Endothelial cell of umbilical vein (primary cell): ENCODE results near the gene GALNT2. TPM values are rescaled to one million over a fixed set of nuclear protein-coding genes. Genes with fewer than 3 reads are reported as not detected.

Experiments
- BruUV-seq: library from RNA; stranded (reverse); fragments of 400-500 nt; replicated peaks from 2 replicates; lab custom pipeline; 2021; lab: Mats Ljungman, UMichigan
- CTCF ChIA-PET: fragments of 300-600, 350-600 bp; sonication (Branson Sonifier 250); formaldehyde crosslinking; loops from one replicate; lab custom pipeline; 2021; ENCODE audit warnings: antibody characterized with exemption, inconsistent platforms; lab: Charles Lee
- POLR2A ChIA-PET: fragments of 300-600, 350-600 bp; sonication (Branson Sonifier 250); formaldehyde crosslinking; loops from one replicate; lab custom pipeline; 2021; ENCODE audit warnings: antibody characterized with exemption, inconsistent platforms; lab: Charles Lee
- DNase-seq: peaks from one replicate; pipeline ENCODE4 v3.0.0-alpha.2; 2011; ENCODE audit warnings: low read depth, low spot score
- FAIRE-seq: peaks from 2 replicates; lab custom pipeline; 2011; peaks lifted over from hg19 to GRCh38; lab: Jason Lieb, UNC
- H2AFZ ChIP-seq: 2 replicates; pipeline ENCODE4 v1.6.0; 2012; ENCODE audit warnings: low read depth, low read length, control low read depth, inconsistent platforms
- H3K27ac ChIP-seq: 2 replicates; pipeline ENCODE4 v1.5.1; 2011; ENCODE audit warnings: low read depth, mild to moderate bottlenecking, control low read depth, low read length, moderate library complexity; ENCODE audit not compliant: insufficient read depth
- H3K27me3 ChIP-seq, 2 experiments: 2 replicates each; pipeline versions ENCODE4 v1.6.0 to v1.6.1; 2011; ENCODE audit warnings: low read length in 2 of 2, mixed read lengths in 1 of 2; ENCODE audit not compliant: control insufficient read depth in 2 of 2, insufficient read depth in 2 of 2
- H3K36me3 ChIP-seq, 2 experiments: 2 replicates in 1 of 2; 3 replicates in 1 of 2; pipeline ENCODE4 v1.5.1; 2011; ENCODE audit warnings: low read length in 2 of 2, mild to moderate bottlenecking in 1 of 2, moderate library complexity in 1 of 2; ENCODE audit not compliant: control insufficient read depth in 2 of 2, insufficient read depth in 2 of 2; ENCODE audit errors: extremely low read depth in 1 of 2
- H3K4me1 ChIP-seq: 3 replicates; pipeline ENCODE4 v1.5.1; 2011; ENCODE audit warnings: mild to moderate bottlenecking, low read length; ENCODE audit not compliant: control insufficient read depth, insufficient read depth; ENCODE audit errors: extremely low read depth
- H3K4me2 ChIP-seq: 2 replicates; pipeline ENCODE4 v1.6.1; 2011; ENCODE audit warnings: low read length, control low read depth, mixed read lengths; ENCODE audit not compliant: insufficient read depth
- H3K4me3 ChIP-seq, 3 experiments: fragments of 200-600 bp in 1 of 3; sonication (generic), shearing (Covaris generic) in 1 of 3; replicated peaks in 1 of 3; 2 replicates each; pipeline ENCODE4 v1.5.1; 2011 to 2016; ENCODE audit warnings: control low read depth in 3 of 3, low read length in 3 of 3, mild to moderate bottlenecking in 2 of 3, inconsistent platforms in 1 of 3, low read depth in 1 of 3, moderate library complexity in 1 of 3; ENCODE audit not compliant: insufficient read depth in 1 of 3
- H3K79me2 ChIP-seq: 2 replicates; pipeline ENCODE4 v1.6.0; 2012; ENCODE audit warnings: low read length, inconsistent platforms; ENCODE audit not compliant: control insufficient read depth, insufficient read depth
- H3K9ac ChIP-seq: replicated peaks from 2 replicates; pipeline ENCODE3; 2011; ENCODE audit warnings: low read length, control low read depth; ENCODE audit not compliant: insufficient read depth; ENCODE audit errors: extremely low read depth
- H3K9me1 ChIP-seq: replicated peaks from 3 replicates; pipeline ENCODE4 v1.6.0; 2011; ENCODE audit warnings: mild to moderate bottlenecking, low read length; ENCODE audit not compliant: control insufficient read depth, insufficient read depth; ENCODE audit errors: extremely low read depth
- H3K9me3 ChIP-seq: replicated peaks from 2 replicates; pipeline ENCODE4 v1.5.1; 2012; ENCODE audit warnings: low read length, inconsistent platforms; ENCODE audit not compliant: control insufficient read depth, insufficient read depth
- H4K20me1 ChIP-seq: replicated peaks from 2 replicates; pipeline ENCODE3; 2011; ENCODE audit warnings: mild to moderate bottlenecking, low read length; ENCODE audit not compliant: control insufficient read depth, insufficient read depth; ENCODE audit errors: extremely low read depth
- EZH2 ChIP-seq: IDR thresholded peaks from 2 replicates; pipeline ENCODE4 v1.6.1; 2012; ENCODE audit warnings: borderline replicate concordance, low read depth, mild to moderate bottlenecking, moderate library complexity, low read length, inconsistent platforms; ENCODE audit not compliant: severe bottlenecking
- FOS ChIP-seq: IDR thresholded peaks from 2 replicates; pipeline ENCODE4 v1.6.1; 2011; ENCODE audit warnings: mild to moderate bottlenecking, low read length, moderate library complexity, borderline replicate concordance; ENCODE audit not compliant: insufficient read depth
- GATA2 ChIP-seq: IDR thresholded peaks from 2 replicates; pipeline ENCODE4 v1.7.0; 2011; ENCODE audit warnings: low read depth, mild to moderate bottlenecking, moderate library complexity, mixed read lengths, low read length; ENCODE audit not compliant: insufficient read length, insufficient read depth
- JUN ChIP-seq: IDR thresholded peaks from 2 replicates; pipeline ENCODE4 v1.6.1; 2011; ENCODE audit warnings: borderline replicate concordance, low read depth; ENCODE audit not compliant: insufficient read length, insufficient read depth
- MAX ChIP-seq: IDR thresholded peaks from 2 replicates; pipeline ENCODE4 v1.6.1; 2011; ENCODE audit not compliant: insufficient read depth, insufficient read length
- MYC ChIP-seq: IDR thresholded peaks from one replicate; pipeline ENCODE4 v1.6.1; 2011; ENCODE audit warnings: mild to moderate bottlenecking, low read depth, low read length
- POLR2A ChIP-seq: IDR thresholded peaks from 2 replicates; pipeline ENCODE4 v1.6.1; 2012; ENCODE audit warnings: low read depth, mild to moderate bottlenecking, control low read depth, low read length
- POLR2AphosphoS5 ChIP-seq: IDR thresholded peaks from 2 replicates; pipeline ENCODE4 v1.6.1; 2012; ENCODE audit warnings: low read depth, mild to moderate bottlenecking, control low read depth, low read length, moderate library complexity; ENCODE audit not compliant: insufficient read depth
- dilution Hi-C: fragments of 300-500 bp; cut with MboI; formaldehyde crosslinking; loops from one replicate; pipeline ENCODE4 v1.15.0; 2019; ENCODE audit warnings: low sequenced_read_pairs; ENCODE audit not compliant: extremely low pct_ligation_motif_present
- intact Hi-C: fragments of 100-400 bp; cut with micrococcal nuclease; formaldehyde crosslinking; loops from one replicate; pipeline ENCODE4 v1.10.0; 2022
- polyA plus RNA-seq, 4 experiments: library from polyadenylated mRNA; depleted of rRNA in 3 of 4; stranded (reverse) in 3 of 4; unstranded in 1 of 4; fragments of >200 nt; gene quantifications; 2 replicates each; pipeline versions ENCODE4 v1.2.1 to v1.2.3, GENCODE V29; 2011 to 2012; ENCODE audit warnings: missing spikeins in 1 of 4
- total RNA-seq: library from RNA; stranded (reverse); gene quantifications from 2 replicates; pipeline ENCODE4 v1.2.3, GENCODE V29; 2021
- TF ChIP-seq, protein P1 (sequence below), 2 donors: IDR thresholded peaks; 1 replicate in 1 of 2; 2 replicates in 1 of 2; pipeline ENCODE4 v1.5.1; 2011; ENCODE audit warnings: low read length in 2 of 2, mild to moderate bottlenecking in 2 of 2, moderate library complexity in 2 of 2, control low read depth in 1 of 2, inconsistent platforms in 1 of 2, low read depth in 1 of 2; ENCODE audit not compliant: insufficient read depth in 1 of 2; ENCODE audit errors: extremely low read depth in 1 of 2

GALNT2 gene
- total and polyA plus RNA-seq, 2 donors (not counting 3 experiments of a cell fraction or from before 2014, with no cell fraction given) = 56.3 to 77.5 TPM

GRCh38 chr1:230230273-230230672 is 163.2 kb downstream of the GALNT2 start:
- ChIA-PET POLR2A (no interaction called here), CTCF (no interaction called here)
- H3K4me3 ChIP-seq = no peak overlapping the region
- intact Hi-C loops = no loop called here
- H3K9ac ChIP-seq = no peak overlapping the region
- no peaks in the 10 kb centered on the region for H3K79me2 ChIP-seq
- no peaks in the 10 kb centered on the region for H3K36me3 ChIP-seq
- no peaks in the 10 kb centered on the region for H3K9me1 ChIP-seq
- TF ChIP-seq POLR2AphosphoS5 (no peak), POLR2A (no peak)
- TF ChIP-seq, protein P1, sequence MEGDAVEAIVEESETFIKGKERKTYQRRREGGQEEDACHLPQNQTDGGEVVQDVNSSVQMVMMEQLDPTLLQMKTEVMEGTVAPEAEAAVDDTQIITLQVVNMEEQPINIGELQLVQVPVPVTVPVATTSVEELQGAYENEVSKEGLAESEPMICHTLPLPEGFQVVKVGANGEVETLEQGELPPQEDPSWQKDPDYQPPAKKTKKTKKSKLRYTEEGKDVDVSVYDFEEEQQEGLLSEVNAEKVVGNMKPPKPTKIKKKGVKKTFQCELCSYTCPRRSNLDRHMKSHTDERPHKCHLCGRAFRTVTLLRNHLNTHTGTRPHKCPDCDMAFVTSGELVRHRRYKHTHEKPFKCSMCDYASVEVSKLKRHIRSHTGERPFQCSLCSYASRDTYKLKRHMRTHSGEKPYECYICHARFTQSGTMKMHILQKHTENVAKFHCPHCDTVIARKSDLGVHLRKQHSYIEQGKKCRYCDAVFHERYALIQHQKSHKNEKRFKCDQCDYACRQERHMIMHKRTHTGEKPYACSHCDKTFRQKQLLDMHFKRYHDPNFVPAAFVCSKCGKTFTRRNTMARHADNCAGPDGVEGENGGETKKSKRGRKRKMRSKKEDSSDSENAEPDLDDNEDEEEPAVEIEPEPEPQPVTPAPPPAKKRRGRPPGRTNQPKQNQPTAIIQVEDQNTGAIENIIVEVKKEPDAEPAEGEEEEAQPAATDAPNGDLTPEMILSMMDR (IDR thresholded peaks at IDR 0.05; ENCODE audit: extremely low read depth in 1 of 2, insufficient read depth in 1 of 2, low read depth in 1 of 2, low read length in 2 of 2) = no peak
- no peak overlapping the region for H2AFZ ChIP-seq
- FAIRE-seq = no peak
- H3K9me3 ChIP-seq = no peaks in the 10 kb centered on the region
- H4K20me1 ChIP-seq = no peaks in the 10 kb centered on the region
- H3K27me3 ChIP-seq = no peaks in the 10 kb centered on the region
- dilution Hi-C loops = no loop called here
- no peak overlapping the region for H3K27ac ChIP-seq
- DNase-seq = no peak
- no peaks in the 10 kb centered on the region for H3K4me1 ChIP-seq
- H3K4me2 ChIP-seq = no peak overlapping the region
- no TSS peak for BruUV-seq

DNA sequence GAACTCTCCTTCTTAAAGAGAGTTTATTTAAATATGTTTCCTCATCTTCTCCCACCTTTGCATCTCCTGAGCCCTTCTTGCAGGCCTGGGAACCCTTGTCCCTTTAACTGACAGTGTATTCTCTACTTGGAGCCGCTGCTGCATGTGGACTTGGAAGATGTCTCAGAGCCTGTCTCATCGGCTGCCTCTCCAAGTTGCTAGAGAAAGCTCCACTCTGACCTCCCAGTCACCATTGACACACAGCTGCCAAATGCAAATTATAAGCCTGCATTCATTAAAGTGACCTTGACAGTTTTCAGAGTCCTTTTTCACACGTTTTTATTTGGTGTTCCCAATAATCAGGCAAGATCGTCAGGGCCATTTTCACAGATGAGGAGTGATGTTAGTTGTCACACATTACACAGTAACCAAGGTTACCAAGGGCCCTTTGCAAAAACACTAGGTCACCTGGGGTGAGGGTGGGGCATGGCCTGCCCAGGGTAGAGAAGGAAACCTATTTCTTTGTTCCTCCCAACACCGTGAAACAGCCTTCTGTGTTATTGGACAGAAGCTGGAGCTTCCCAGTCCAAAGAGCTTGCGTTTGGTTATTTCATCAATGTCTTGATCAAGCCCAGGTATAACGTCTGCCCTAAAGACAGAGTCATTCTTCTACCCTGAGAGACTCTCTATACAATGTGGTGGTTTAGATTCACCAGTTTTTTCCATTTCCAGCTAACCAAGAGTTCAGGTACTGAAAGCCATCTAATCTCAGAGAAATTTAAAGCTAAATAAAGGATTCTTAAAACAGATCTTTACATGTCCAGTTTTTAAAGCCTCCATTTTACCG is 164.1 kb downstream of the GALNT2 start:
- DNase-seq (no peak), FAIRE-seq (no peak)
- Histone ChIP-seq H3K79me2 (no peaks in the 10 kb centered on the region), H3K4me2 (no peak overlapping the region), H2AFZ (no peak overlapping the region), H3K36me3 (no peaks in the 10 kb centered on the region), H3K4me1 (no peaks in the 10 kb centered on the region), H3K4me3 (no peak overlapping the region), H3K27ac (no peak overlapping the region), H3K9ac (no peak overlapping the region), H3K27me3 (no peaks in the 10 kb centered on the region), H3K9me1 (no peaks in the 10 kb centered on the region), H3K9me3 (no peaks in the 10 kb centered on the region), H4K20me1 (no peaks in the 10 kb centered on the region)
- POLR2A ChIA-PET = no interaction called here
- no TSS peak for BruUV-seq
- intact Hi-C loops (no loop called here), dilution Hi-C loops (no loop called here)
- TF ChIP-seq FOS (no peak), MAX (no peak), JUN (no peak), POLR2AphosphoS5 (no peak), MYC (no peak), POLR2A (no peak), GATA2 (no peak), EZH2 (no peak)
- TF ChIP-seq, protein P1 (IDR thresholded peaks at IDR 0.05; ENCODE audit: extremely low read depth in 1 of 2, insufficient read depth in 1 of 2, low read depth in 1 of 2, low read length in 2 of 2) = no peak
- CTCF ChIA-PET = interaction anchor here (1.3 to 2.9 kb wide), 2 partner anchors 8 to 16 kb away, joined by 4 to 8 read pairs; no protein-coding TSS in a partner anchor
